AG09319 (cell line): ENCODE data around the gene CHERP.

Source experiments
- DNase-seq: peaks from one replicate; pipeline ENCODE4 v3.0.0-alpha.2; 2010; ENCODE audit warnings: low read depth; ENCODE audit errors: extremely low read depth
- TF ChIP-seq, protein P1 (sequence below): IDR thresholded peaks from 2 replicates; pipeline ENCODE4 v1.5.1; 2011; ENCODE audit warnings: low read depth, mild to moderate bottlenecking, inconsistent platforms, low read length, moderate library complexity

CHERP gene

DNA sequence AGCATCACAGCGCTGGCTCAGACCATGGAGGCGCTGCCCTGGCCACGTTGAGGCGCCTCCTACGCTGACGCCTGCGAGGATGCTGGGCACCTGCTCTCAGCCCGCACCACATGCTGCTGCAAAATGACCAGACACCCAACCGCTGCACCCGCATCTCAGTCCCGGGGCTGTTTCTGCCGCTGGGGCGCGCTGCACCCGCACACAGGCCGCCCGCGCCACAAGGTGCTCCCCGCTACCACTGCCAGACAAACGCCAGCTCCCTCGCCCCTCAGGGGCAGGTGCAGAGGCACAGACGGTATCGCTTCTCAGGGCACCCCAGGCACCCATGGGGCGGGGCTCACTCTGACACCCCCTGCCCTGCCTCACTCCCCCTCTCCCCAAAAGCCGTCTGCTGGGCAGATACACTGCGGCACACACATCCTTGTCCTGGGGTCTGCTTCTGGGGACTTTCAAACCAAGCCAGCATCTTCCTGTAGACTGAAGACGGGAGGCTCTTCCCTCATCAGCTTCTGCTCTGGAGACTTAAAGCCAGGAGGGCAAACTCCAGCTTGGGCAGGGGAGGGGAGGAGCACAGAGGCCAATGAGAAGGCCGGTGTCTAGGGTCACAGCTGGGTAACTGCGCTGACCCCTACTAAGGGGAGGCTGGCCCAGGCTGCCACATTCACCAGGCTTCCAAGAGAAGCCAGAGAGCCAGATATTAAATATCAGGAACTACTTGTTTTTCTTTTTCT, 16.3 kb downstream of the CHERP start:
- TF ChIP-seq, protein P1, sequence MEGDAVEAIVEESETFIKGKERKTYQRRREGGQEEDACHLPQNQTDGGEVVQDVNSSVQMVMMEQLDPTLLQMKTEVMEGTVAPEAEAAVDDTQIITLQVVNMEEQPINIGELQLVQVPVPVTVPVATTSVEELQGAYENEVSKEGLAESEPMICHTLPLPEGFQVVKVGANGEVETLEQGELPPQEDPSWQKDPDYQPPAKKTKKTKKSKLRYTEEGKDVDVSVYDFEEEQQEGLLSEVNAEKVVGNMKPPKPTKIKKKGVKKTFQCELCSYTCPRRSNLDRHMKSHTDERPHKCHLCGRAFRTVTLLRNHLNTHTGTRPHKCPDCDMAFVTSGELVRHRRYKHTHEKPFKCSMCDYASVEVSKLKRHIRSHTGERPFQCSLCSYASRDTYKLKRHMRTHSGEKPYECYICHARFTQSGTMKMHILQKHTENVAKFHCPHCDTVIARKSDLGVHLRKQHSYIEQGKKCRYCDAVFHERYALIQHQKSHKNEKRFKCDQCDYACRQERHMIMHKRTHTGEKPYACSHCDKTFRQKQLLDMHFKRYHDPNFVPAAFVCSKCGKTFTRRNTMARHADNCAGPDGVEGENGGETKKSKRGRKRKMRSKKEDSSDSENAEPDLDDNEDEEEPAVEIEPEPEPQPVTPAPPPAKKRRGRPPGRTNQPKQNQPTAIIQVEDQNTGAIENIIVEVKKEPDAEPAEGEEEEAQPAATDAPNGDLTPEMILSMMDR = no peak
- no peak for DNase-seq

DNA sequence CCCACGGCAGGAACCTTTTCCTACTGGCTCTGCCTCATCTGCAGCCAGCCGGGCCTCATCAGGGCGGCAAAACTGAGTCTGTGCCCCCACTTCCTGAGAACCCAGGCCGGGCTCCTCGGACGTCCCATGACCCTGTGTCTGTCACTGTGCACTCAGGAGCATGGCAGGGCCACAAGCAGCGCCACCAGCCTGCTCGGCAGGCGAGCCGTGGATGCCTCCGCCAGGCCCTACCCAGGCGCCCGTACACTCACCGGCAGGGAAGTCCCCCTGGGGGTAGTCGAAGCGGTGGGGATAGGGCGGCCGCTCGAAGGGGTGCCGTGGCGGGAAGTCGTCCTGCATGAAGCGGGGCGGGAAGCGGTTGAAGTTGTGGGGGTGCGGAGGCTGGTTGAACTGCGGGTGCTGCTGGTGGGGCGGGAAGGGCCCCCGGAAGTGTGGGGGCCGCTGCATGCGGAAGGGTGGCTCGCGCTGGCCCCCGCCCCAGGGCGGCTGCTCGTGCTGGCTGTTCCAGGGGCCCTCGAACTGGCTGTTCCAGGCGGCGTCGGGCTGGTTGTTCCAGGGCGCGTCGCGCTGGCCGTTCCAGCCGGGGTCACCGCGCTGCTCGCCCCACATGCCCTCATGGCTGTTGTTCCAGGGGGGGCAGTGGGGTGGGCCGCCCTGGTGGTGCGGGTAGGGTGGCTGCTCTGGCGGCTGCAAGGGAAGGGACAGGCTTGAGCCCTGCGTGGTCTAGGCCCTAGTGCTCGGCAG, 17.1 kb downstream of the CHERP start:
- DNase-seq = no peak
- TF ChIP-seq, protein P1 = no peak

DNA sequence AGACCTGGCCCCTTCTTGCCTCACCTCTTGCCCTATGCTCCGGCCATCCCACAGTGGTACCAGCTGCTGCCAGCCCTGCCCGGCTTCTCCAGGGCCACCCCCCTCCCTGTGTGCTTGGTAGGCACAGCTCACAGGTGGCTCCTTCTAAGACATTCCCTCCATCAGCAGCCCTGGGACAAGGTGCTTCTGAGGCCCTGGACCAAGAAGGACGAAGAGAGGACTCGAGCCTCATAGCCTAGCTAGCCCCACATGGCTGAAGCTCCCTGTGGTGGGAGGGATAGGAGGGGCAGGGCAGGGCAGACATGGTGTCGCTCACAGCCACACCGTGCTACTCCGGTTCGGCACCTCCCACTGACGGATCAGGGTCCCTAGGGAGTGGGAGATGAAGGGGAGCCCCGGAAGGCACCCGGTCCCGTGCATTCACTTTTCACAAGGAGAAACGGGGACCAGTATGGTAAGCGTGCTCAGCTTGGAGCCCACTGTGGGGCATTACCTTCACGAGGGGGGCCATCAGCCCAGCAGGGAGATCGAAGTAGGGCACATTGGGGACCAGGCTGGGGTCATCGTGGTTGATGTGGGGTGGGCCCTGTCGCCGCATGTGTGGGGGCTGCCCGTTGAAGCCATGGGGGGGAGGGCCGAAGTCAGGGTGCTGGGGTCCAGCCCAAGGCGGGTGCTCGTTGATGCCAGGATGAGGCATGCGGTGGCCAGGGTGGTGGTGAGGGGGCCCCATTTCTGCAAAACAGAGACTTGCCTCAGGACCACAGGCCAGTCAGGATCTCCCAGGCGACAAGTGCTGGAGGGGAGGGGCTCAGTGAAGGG, 19.5 kb downstream of the CHERP start:
- DNase-seq = no peak
- TF ChIP-seq, protein P1 = no peak

DNA sequence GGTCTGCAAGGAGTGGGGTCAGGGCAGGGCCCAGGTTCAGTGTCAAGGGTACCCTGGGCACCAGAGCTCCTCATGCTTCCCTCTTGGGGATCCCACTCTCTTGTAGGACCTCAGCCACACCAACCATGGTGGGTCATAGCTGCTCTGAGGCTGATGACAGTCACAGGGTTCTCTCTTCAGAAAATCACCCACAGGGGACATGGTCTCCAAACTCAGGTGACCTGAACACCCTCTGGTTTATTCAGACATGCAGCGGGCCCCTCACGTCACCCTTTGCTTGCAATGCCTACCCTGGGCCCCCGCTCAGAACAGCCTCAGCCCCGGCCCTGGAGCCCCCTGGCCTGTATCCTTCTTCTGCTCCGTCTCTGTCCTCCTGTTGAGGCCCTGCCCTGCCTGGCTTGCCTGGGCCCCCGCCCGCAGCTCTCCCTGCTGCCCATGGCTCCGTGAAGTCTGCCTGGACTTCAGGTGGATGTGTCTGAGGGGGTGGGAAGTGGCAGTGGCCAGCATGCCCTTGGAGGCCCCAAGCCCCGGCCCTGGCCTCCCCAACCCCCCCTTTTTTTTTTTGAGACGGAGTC, 20.4 kb downstream of the CHERP start:
- DNase-seq = no peak
- TF ChIP-seq, protein P1 = no peak

DNA sequence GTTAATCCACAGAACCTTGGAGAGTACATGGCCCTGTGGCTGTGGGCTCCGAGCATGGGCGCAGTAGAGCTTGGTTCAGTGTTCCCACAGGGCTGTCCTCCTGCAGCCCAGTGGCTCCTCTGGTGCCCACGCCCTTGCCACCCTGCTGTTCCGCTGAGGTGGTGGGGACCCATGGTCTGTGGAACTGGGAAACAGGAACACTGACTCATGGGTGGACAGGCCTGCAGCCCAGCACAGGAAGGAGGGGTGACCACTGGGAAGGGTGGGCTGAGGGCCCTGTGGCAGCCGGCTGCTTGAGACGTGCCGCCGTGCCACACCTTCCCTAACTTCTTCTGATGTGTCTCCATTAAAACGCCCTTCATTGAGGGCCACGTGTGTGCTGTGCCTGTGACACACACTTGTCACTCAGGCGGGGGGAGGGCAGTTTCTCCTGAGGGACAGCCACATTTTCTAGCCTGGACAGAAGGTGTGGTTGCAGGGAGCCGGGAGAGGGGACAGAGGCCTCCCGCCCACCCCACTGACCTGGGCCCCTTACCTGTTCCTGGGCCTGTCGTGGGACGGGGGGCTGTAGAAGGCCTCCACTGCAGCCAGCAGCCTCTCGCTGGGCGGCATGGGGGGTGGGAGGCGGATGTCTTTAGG, 21.1 kb downstream of the CHERP start:
- DNase-seq = no peak
- TF ChIP-seq, protein P1 = no peak

DNA sequence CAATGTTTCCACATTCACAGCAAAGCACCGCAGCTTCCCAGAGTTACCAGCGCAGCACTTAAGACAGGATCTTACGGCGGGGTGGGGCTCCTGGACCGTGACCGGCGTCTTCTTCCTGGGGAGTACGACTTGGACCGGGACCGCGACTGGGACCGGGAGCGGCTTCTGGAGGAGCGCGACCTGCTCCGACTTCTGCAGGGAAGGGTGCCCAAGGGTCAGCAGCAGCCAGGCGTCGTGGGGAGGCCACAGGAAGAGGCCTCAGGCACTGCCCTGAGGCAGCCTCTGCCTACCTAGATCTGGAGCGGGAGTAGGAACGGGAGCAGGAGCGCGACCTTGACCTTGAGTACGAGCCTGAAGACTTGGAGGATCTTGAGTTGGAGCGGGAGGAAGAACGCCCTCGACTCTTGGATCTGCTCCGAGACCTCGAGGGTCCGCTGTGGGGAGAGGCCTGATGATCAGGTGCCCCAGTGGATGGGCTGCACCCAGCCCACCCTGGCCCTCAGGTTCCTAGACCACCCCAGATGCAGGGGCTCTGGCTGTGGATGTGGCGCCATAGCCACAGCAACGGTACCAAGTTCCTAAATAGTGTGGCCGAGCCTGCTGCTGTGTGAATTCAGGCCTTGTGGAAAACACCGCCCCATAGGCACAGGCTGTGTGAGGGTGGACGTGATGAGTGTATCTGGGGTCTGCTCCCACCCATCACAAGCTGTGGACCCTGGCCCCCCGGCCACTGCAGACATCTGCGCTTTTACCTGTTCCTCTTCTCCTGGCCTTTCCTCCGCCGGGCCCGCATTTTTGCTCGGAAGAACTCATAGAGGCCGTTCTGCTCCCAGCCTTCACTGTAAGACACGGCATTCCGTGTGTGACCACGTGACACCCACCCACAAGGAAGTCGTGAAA, 21.9 kb downstream of the CHERP start:
- TF ChIP-seq, protein P1 = no peak
- no peak for DNase-seq
